AG10803 (cell line): Measurements from ENCODE around the gene ADGRD1.
A peak's percentile ranks its signal among the peaks of the same experiment; 100 is the strongest.
"Not testable (repeated sequence)": the region's sequence is repeated elsewhere in the genome, so short reads cannot be mapped to it uniquely, and the experiment has no call there.

Experiments
- DNase-seq: peaks from one replicate; pipeline ENCODE4 v3.0.0; 2010; ENCODE audit warnings: low read depth
- H3K4me3 ChIP-seq: 2 replicates; pipeline ENCODE4 v1.5.1; 2011; ENCODE audit warnings: mild to moderate bottlenecking, low read length, control low read depth
- TF ChIP-seq, protein P1 (sequence below): conservative IDR thresholded peaks from 2 replicates; pipeline ENCODE4 v1.5.1; 2011; ENCODE audit warnings: mild to moderate bottlenecking, low read length, control low read depth, inconsistent platforms

The ADGRD1 gene

DNA sequence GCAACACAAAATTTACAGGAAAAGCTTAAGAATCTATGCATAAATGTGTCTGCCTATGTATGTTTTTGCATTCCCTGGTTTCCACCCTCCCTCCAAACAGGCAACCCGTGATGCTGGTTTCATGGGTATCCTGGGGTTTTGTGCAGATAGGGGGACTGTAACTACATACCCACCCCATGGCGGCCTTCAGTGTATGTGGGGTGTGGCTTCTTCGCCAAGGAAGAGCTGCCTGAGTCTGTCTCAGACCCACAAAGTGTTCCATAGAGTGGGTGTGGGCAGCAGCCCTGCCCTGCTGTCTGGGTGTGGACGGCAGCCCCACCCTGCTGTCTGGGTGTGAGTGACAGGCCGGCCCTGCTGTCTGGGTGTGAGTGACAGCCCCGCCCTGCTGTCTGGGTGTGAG lies 174.8 kb downstream of the ADGRD1 start:
- TF ChIP-seq, protein P1, sequence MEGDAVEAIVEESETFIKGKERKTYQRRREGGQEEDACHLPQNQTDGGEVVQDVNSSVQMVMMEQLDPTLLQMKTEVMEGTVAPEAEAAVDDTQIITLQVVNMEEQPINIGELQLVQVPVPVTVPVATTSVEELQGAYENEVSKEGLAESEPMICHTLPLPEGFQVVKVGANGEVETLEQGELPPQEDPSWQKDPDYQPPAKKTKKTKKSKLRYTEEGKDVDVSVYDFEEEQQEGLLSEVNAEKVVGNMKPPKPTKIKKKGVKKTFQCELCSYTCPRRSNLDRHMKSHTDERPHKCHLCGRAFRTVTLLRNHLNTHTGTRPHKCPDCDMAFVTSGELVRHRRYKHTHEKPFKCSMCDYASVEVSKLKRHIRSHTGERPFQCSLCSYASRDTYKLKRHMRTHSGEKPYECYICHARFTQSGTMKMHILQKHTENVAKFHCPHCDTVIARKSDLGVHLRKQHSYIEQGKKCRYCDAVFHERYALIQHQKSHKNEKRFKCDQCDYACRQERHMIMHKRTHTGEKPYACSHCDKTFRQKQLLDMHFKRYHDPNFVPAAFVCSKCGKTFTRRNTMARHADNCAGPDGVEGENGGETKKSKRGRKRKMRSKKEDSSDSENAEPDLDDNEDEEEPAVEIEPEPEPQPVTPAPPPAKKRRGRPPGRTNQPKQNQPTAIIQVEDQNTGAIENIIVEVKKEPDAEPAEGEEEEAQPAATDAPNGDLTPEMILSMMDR: no peak
- no peak overlapping the region for H3K4me3 ChIP-seq
- no peak for DNase-seq

GRCh38 chr12:131128966-131129619 lies 175.4 kb downstream of the ADGRD1 start:
- DNase-seq, H3K4me3 ChIP-seq: not testable (repeated sequence)

- TF ChIP-seq, protein P1: no peak
- H3K4me3 ChIP-seq: no peak overlapping the region
- no peak for DNase-seq
Observed at GRCh38 chr12:131129839-131130238, 176.1 kb downstream of the ADGRD1 start.

GRCh38 chr12:131130311-131130911 lies 176.7 kb downstream of the ADGRD1 start:
- TF ChIP-seq, protein P1: no peak
- DNase-seq: no peak
- H3K4me3 ChIP-seq: no peak overlapping the region

DNA sequence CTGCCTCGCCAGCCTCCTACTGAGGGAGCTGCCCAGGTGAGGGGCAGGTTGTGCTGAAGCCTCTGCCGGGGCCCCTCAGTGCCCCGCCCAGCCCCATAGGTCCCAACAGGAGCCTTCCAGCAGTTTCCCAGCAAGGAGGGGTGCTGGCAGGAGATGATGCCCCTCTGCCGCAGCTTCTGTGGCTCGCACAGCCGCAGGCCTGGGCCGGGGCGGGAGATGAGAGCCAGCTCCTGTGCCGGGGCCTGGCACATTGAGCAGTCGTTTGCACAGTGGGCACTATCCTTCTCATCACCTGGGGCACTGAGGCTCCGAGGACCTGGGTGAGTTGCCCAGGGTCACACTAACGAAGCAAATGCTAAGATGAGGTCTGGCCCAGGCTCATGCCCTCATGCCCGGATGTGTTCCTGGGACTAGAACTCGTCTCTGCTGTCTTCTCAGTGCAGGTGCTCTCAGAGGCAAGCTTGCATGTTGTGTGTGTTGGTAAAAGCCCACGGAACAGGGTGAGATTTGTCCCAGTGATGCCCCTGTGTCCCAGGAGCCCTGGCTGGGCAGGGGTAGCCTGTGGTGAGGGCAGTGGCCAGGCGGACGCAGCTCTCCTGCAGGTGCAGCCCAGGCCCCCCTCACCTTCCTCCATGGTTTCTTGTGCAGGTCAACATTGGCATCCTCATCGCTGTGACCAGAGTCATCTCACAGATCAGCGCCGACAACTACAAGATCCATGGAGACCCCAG lies 177.5 kb downstream of the ADGRD1 start:
- TF ChIP-seq, protein P1: no peak
- H3K4me3 ChIP-seq: no peak overlapping the region
- no peak for DNase-seq

DNA sequence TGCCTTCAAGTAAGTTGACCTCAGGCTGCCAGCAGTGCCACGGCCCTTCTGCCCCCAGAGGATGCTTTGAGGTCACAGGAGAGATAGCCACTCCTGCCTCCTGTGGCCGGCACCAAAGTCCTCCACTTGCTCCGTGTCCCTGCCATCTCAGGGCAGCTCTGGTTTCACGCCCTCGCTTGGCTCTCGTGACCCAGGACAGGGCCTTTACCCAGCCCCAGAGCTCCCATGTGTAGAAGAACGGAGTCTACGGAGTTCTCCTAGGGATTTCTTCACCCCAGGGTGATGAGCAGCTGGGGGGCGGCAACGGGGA lies 178.1 kb downstream of the ADGRD1 start:
- DNase-seq: no peak
- TF ChIP-seq, protein P1: no peak
- H3K4me3 ChIP-seq: no peak overlapping the region

DNA sequence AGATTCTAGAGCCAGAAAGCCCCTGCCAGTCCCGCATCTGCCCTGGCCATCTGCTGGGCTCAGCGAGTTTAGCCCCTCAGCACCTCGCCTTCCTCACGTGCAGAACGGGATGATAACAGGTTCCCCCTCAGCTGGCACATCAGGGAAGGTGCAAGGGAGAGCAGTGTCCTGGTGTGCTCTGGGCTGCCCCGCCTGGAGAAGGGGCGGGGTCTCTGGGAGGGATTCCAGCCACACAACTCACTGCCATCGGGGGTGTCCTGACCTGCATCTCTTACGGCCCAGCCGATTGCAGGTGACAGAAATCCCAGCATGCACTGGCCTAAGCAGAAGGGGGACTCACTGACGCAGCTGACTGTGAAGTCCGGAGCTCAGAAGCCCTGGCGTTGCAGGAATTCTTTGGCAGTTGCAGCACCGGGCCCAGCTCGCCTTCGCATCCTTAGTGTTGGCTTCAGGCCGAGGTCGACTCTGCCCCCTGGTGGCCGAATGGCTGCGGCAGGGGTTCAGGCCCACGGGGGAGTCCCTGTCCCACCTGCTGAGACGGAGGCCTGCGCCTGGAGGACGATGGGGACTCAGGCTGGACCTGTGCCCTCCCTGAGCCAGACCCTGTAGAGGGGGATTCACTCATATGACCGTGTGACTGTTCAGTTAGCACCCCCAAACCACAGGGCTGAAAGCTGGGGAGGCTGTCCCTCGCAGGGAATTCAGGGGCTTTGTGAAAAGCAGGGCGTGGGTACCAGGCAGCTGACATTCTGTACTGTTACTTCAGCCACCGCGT lies 178.6 kb downstream of the ADGRD1 start:
- TF ChIP-seq, protein P1: peak; percentile 62
- no peak overlapping the region for H3K4me3 ChIP-seq
- peak; percentile 61 for DNase-seq
